Endothelial cell of umbilical vein (primary cell): ENCODE measurements around the gene PSORS1C1. TPM values are rescaled to one million over a fixed set of nuclear protein-coding genes. Genes with fewer than 3 reads are reported as not detected.

Source experiments
- BruUV-seq: library from RNA; stranded (reverse); fragments of 400-500 nt; replicated peaks from 2 replicates; lab custom pipeline; 2021; lab: Mats Ljungman, UMichigan
- CTCF ChIA-PET: fragments of 300-600, 350-600 bp; sonication (Branson Sonifier 250); formaldehyde crosslinking; loops from one replicate; lab custom pipeline; 2021; ENCODE audit warnings: antibody characterized with exemption, inconsistent platforms; lab: Charles Lee
- POLR2A ChIA-PET: fragments of 300-600, 350-600 bp; sonication (Branson Sonifier 250); formaldehyde crosslinking; loops from one replicate; lab custom pipeline; 2021; ENCODE audit warnings: antibody characterized with exemption, inconsistent platforms; lab: Charles Lee
- DNase-seq: peaks from one replicate; pipeline ENCODE4 v3.0.0-alpha.2; 2011; ENCODE audit warnings: low read depth, low spot score
- FAIRE-seq: peaks from 2 replicates; lab custom pipeline; 2011; peaks lifted over from hg19 to GRCh38; lab: Jason Lieb, UNC
- H2AFZ ChIP-seq: 2 replicates; pipeline ENCODE4 v1.6.0; 2012; ENCODE audit warnings: low read depth, low read length, control low read depth, inconsistent platforms
- H3K27ac ChIP-seq: 2 replicates; pipeline ENCODE4 v1.5.1; 2011; ENCODE audit warnings: low read depth, mild to moderate bottlenecking, control low read depth, low read length, moderate library complexity; ENCODE audit not compliant: insufficient read depth
- H3K27me3 ChIP-seq, 2 experiments: 2 replicates each; pipeline versions ENCODE4 v1.6.0 to v1.6.1; 2011; ENCODE audit warnings: low read length in 2 of 2, mixed read lengths in 1 of 2; ENCODE audit not compliant: control insufficient read depth in 2 of 2, insufficient read depth in 2 of 2
- H3K36me3 ChIP-seq, 2 experiments: 2 replicates in 1 of 2; 3 replicates in 1 of 2; pipeline ENCODE4 v1.5.1; 2011; ENCODE audit warnings: low read length in 2 of 2, mild to moderate bottlenecking in 1 of 2, moderate library complexity in 1 of 2; ENCODE audit not compliant: control insufficient read depth in 2 of 2, insufficient read depth in 2 of 2; ENCODE audit errors: extremely low read depth in 1 of 2
- H3K4me1 ChIP-seq: 3 replicates; pipeline ENCODE4 v1.5.1; 2011; ENCODE audit warnings: mild to moderate bottlenecking, low read length; ENCODE audit not compliant: control insufficient read depth, insufficient read depth; ENCODE audit errors: extremely low read depth
- H3K4me2 ChIP-seq: 2 replicates; pipeline ENCODE4 v1.6.1; 2011; ENCODE audit warnings: low read length, control low read depth, mixed read lengths; ENCODE audit not compliant: insufficient read depth
- H3K4me3 ChIP-seq, 3 experiments: fragments of 200-600 bp in 1 of 3; sonication (generic), shearing (Covaris generic) in 1 of 3; replicated peaks in 1 of 3; 2 replicates each; pipeline ENCODE4 v1.5.1; 2011 to 2016; ENCODE audit warnings: control low read depth in 3 of 3, low read length in 3 of 3, mild to moderate bottlenecking in 2 of 3, inconsistent platforms in 1 of 3, low read depth in 1 of 3, moderate library complexity in 1 of 3; ENCODE audit not compliant: insufficient read depth in 1 of 3
- H3K79me2 ChIP-seq: 2 replicates; pipeline ENCODE4 v1.6.0; 2012; ENCODE audit warnings: low read length, inconsistent platforms; ENCODE audit not compliant: control insufficient read depth, insufficient read depth
- H3K9ac ChIP-seq: replicated peaks from 2 replicates; pipeline ENCODE3; 2011; ENCODE audit warnings: low read length, control low read depth; ENCODE audit not compliant: insufficient read depth; ENCODE audit errors: extremely low read depth
- H3K9me1 ChIP-seq: replicated peaks from 3 replicates; pipeline ENCODE4 v1.6.0; 2011; ENCODE audit warnings: mild to moderate bottlenecking, low read length; ENCODE audit not compliant: control insufficient read depth, insufficient read depth; ENCODE audit errors: extremely low read depth
- H3K9me3 ChIP-seq: replicated peaks from 2 replicates; pipeline ENCODE4 v1.5.1; 2012; ENCODE audit warnings: low read length, inconsistent platforms; ENCODE audit not compliant: control insufficient read depth, insufficient read depth
- H4K20me1 ChIP-seq: replicated peaks from 2 replicates; pipeline ENCODE3; 2011; ENCODE audit warnings: mild to moderate bottlenecking, low read length; ENCODE audit not compliant: control insufficient read depth, insufficient read depth; ENCODE audit errors: extremely low read depth
- EZH2 ChIP-seq: IDR thresholded peaks from 2 replicates; pipeline ENCODE4 v1.6.1; 2012; ENCODE audit warnings: borderline replicate concordance, low read depth, mild to moderate bottlenecking, moderate library complexity, low read length, inconsistent platforms; ENCODE audit not compliant: severe bottlenecking
- FOS ChIP-seq: IDR thresholded peaks from 2 replicates; pipeline ENCODE4 v1.6.1; 2011; ENCODE audit warnings: mild to moderate bottlenecking, low read length, moderate library complexity, borderline replicate concordance; ENCODE audit not compliant: insufficient read depth
- GATA2 ChIP-seq: IDR thresholded peaks from 2 replicates; pipeline ENCODE4 v1.7.0; 2011; ENCODE audit warnings: low read depth, mild to moderate bottlenecking, moderate library complexity, mixed read lengths, low read length; ENCODE audit not compliant: insufficient read length, insufficient read depth
- JUN ChIP-seq: IDR thresholded peaks from 2 replicates; pipeline ENCODE4 v1.6.1; 2011; ENCODE audit warnings: borderline replicate concordance, low read depth; ENCODE audit not compliant: insufficient read length, insufficient read depth
- MYC ChIP-seq: IDR thresholded peaks from one replicate; pipeline ENCODE4 v1.6.1; 2011; ENCODE audit warnings: mild to moderate bottlenecking, low read depth, low read length
- POLR2A ChIP-seq: IDR thresholded peaks from 2 replicates; pipeline ENCODE4 v1.6.1; 2012; ENCODE audit warnings: low read depth, mild to moderate bottlenecking, control low read depth, low read length
- POLR2AphosphoS5 ChIP-seq: IDR thresholded peaks from 2 replicates; pipeline ENCODE4 v1.6.1; 2012; ENCODE audit warnings: low read depth, mild to moderate bottlenecking, control low read depth, low read length, moderate library complexity; ENCODE audit not compliant: insufficient read depth
- dilution Hi-C: fragments of 300-500 bp; cut with MboI; formaldehyde crosslinking; loops from one replicate; pipeline ENCODE4 v1.15.0; 2019; ENCODE audit warnings: low sequenced_read_pairs; ENCODE audit not compliant: extremely low pct_ligation_motif_present
- intact Hi-C: fragments of 100-400 bp; cut with micrococcal nuclease; formaldehyde crosslinking; loops from one replicate; pipeline ENCODE4 v1.10.0; 2022
- polyA plus RNA-seq, 4 experiments: library from polyadenylated mRNA; depleted of rRNA in 3 of 4; stranded (reverse) in 3 of 4; unstranded in 1 of 4; fragments of >200 nt; gene quantifications; 2 replicates each; pipeline versions ENCODE4 v1.2.1 to v1.2.3, GENCODE V29; 2011 to 2012; ENCODE audit warnings: missing spikeins in 1 of 4
- total RNA-seq: library from RNA; stranded (reverse); gene quantifications from 2 replicates; pipeline ENCODE4 v1.2.3, GENCODE V29; 2021
- TF ChIP-seq, protein P1 (sequence below): IDR thresholded peaks from 2 replicates; pipeline ENCODE4 v1.6.1; 2011; ENCODE audit not compliant: insufficient read depth, insufficient read length
- TF ChIP-seq, protein P2 (sequence below), 2 donors: IDR thresholded peaks; 1 replicate in 1 of 2; 2 replicates in 1 of 2; pipeline ENCODE4 v1.5.1; 2011; ENCODE audit warnings: low read length in 2 of 2, mild to moderate bottlenecking in 2 of 2, moderate library complexity in 2 of 2, control low read depth in 1 of 2, inconsistent platforms in 1 of 2, low read depth in 1 of 2; ENCODE audit not compliant: insufficient read depth in 1 of 2; ENCODE audit errors: extremely low read depth in 1 of 2

The PSORS1C1 gene
- total and polyA plus RNA-seq, 2 donors (not counting 3 experiments of a cell fraction or from before 2014, with no cell fraction given): 1.1 to 13.2 TPM

- no peaks in the 10 kb centered on the region for H3K27me3 ChIP-seq
- FAIRE-seq (no peak), DNase-seq (no peak)
- H3K9me3 ChIP-seq: no peaks in the 10 kb centered on the region
- no peaks in the 10 kb centered on the region for H3K79me2 ChIP-seq
- H3K9me1 ChIP-seq: no peaks in the 10 kb centered on the region
- no peaks in the 10 kb centered on the region for H3K36me3 ChIP-seq
- H3K9ac ChIP-seq: no peak overlapping the region
- intact Hi-C loops: no loop called here
- CTCF ChIA-PET: interaction anchor here (0.6 to 8.2 kb wide), 13 partner anchors 11 to 294 kb away, joined by 3 to 102 read pairs (median 9); partner anchors contain the start of gene MUCL3
- H3K4me1 ChIP-seq: peaks cover 21% of the 10 kb centered on the region
- H4K20me1 ChIP-seq: no peaks in the 10 kb centered on the region
- no TSS peak for BruUV-seq
- H3K4me2 ChIP-seq: no peak overlapping the region
- TF ChIP-seq MYC (no peak), POLR2AphosphoS5 (no peak), FOS (no peak), GATA2 (no peak), JUN (no peak), POLR2A (no peak), EZH2 (no peak)
- TF ChIP-seq, protein P1, sequence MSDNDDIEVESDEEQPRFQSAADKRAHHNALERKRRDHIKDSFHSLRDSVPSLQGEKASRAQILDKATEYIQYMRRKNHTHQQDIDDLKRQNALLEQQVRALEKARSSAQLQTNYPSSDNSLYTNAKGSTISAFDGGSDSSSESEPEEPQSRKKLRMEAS: no peak
- TF ChIP-seq, protein P2, sequence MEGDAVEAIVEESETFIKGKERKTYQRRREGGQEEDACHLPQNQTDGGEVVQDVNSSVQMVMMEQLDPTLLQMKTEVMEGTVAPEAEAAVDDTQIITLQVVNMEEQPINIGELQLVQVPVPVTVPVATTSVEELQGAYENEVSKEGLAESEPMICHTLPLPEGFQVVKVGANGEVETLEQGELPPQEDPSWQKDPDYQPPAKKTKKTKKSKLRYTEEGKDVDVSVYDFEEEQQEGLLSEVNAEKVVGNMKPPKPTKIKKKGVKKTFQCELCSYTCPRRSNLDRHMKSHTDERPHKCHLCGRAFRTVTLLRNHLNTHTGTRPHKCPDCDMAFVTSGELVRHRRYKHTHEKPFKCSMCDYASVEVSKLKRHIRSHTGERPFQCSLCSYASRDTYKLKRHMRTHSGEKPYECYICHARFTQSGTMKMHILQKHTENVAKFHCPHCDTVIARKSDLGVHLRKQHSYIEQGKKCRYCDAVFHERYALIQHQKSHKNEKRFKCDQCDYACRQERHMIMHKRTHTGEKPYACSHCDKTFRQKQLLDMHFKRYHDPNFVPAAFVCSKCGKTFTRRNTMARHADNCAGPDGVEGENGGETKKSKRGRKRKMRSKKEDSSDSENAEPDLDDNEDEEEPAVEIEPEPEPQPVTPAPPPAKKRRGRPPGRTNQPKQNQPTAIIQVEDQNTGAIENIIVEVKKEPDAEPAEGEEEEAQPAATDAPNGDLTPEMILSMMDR (IDR thresholded peaks at IDR 0.05; ENCODE audit: extremely low read depth in 1 of 2, insufficient read depth in 1 of 2, low read depth in 1 of 2, low read length in 2 of 2): no peak
- no peak overlapping the region for H2AFZ ChIP-seq
- POLR2A ChIA-PET: interaction anchor here (1.3 kb wide), 1 partner anchor 29 kb away, joined by 3 read pairs; no protein-coding TSS in a partner anchor
- dilution Hi-C loops: no loop called here
- no peak overlapping the region for H3K27ac ChIP-seq
- no peak overlapping the region for H3K4me3 ChIP-seq
Observed at GRCh38 chr6:31115941-31116560, 1.5 kb downstream of the PSORS1C1 start.
